GM23338 (cell line): ENCODE measurements around the gene WWOX. TPM values are rescaled to one million over a fixed set of nuclear protein-coding genes. Genes with fewer than 3 reads are reported as not detected.

Experiments
- polyA plus RNA-seq: library from polyadenylated mRNA; unstranded; fragments of >200 nt; fragmentation: Nextera tagmentation; extraction: Ambion mirVana; gene quantifications from 2 replicates; pipeline ENCODE4 v1.2.1, GENCODE V29; 2016
- total RNA-seq: library from RNA; depleted of rRNA; stranded (reverse); fragments of >200 nt; shearing (Covaris generic); gene quantifications from 2 replicates; pipeline ENCODE4 v1.2.3, GENCODE V29; 2014
- TF ChIP-seq, protein P1 (sequence below): IDR thresholded peaks from one replicate; pipeline ENCODE4 v1.6.1; 2018; ENCODE audit warnings: antibody characterized with exemption; ENCODE audit not compliant: unreplicated experiment
- TF ChIP-seq, protein P2 (sequence below), 2 experiments: fragments of 200-600 bp in 1 of 2; sonication (generic) in 1 of 2; conservative IDR thresholded peaks; 2 replicates each; pipeline versions ENCODE4 v1.5.1 to v1.6.1; 2016 to 2017; ENCODE audit warnings: antibody characterized with exemption in 2 of 2, low read depth in 2 of 2, mild to moderate bottlenecking in 2 of 2, moderate library complexity in 1 of 2
- TF ChIP-seq, protein P3 (sequence below): fragments of 250-450 bp; sonication (Bioruptor Pico); IDR thresholded peaks from 2 replicates; pipeline ENCODE4 v1.5.0; 2020; ENCODE audit warnings: mild to moderate bottlenecking, moderate library complexity

The WWOX gene
- total and polyA plus RNA-seq, 2 experiments from 2014 or later: 10.0 to 19.3 TPM

DNA sequence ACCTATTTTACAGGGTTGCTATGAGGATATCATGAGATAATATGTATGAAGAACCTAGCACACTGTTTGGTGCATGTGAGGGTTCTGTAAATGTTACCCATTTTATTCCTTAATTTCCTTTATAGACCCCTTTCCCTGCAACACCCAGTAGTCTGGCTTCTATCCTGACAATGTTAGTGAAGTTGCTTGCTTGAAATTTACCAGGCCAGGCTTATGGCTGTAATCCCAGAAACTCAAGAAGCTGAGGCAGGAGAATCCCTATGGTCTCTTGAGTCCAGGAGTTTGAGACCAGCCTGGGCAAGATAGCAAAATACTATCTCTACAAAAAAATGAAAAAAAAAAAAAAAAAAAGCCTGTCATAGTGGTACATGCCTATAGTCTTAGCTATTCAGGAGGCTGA, 779.1 kb downstream of the WWOX start (continued):
- TF ChIP-seq, protein P1, sequence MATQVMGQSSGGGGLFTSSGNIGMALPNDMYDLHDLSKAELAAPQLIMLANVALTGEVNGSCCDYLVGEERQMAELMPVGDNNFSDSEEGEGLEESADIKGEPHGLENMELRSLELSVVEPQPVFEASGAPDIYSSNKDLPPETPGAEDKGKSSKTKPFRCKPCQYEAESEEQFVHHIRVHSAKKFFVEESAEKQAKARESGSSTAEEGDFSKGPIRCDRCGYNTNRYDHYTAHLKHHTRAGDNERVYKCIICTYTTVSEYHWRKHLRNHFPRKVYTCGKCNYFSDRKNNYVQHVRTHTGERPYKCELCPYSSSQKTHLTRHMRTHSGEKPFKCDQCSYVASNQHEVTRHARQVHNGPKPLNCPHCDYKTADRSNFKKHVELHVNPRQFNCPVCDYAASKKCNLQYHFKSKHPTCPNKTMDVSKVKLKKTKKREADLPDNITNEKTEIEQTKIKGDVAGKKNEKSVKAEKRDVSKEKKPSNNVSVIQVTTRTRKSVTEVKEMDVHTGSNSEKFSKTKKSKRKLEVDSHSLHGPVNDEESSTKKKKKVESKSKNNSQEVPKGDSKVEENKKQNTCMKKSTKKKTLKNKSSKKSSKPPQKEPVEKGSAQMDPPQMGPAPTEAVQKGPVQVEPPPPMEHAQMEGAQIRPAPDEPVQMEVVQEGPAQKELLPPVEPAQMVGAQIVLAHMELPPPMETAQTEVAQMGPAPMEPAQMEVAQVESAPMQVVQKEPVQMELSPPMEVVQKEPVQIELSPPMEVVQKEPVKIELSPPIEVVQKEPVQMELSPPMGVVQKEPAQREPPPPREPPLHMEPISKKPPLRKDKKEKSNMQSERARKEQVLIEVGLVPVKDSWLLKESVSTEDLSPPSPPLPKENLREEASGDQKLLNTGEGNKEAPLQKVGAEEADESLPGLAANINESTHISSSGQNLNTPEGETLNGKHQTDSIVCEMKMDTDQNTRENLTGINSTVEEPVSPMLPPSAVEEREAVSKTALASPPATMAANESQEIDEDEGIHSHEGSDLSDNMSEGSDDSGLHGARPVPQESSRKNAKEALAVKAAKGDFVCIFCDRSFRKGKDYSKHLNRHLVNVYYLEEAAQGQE: no peak
- TF ChIP-seq, protein P2, sequence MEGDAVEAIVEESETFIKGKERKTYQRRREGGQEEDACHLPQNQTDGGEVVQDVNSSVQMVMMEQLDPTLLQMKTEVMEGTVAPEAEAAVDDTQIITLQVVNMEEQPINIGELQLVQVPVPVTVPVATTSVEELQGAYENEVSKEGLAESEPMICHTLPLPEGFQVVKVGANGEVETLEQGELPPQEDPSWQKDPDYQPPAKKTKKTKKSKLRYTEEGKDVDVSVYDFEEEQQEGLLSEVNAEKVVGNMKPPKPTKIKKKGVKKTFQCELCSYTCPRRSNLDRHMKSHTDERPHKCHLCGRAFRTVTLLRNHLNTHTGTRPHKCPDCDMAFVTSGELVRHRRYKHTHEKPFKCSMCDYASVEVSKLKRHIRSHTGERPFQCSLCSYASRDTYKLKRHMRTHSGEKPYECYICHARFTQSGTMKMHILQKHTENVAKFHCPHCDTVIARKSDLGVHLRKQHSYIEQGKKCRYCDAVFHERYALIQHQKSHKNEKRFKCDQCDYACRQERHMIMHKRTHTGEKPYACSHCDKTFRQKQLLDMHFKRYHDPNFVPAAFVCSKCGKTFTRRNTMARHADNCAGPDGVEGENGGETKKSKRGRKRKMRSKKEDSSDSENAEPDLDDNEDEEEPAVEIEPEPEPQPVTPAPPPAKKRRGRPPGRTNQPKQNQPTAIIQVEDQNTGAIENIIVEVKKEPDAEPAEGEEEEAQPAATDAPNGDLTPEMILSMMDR (conservative IDR thresholded peaks at IDR 0.05; ENCODE audit: low read depth in 2 of 2): no peak
- TF ChIP-seq, protein P3, sequence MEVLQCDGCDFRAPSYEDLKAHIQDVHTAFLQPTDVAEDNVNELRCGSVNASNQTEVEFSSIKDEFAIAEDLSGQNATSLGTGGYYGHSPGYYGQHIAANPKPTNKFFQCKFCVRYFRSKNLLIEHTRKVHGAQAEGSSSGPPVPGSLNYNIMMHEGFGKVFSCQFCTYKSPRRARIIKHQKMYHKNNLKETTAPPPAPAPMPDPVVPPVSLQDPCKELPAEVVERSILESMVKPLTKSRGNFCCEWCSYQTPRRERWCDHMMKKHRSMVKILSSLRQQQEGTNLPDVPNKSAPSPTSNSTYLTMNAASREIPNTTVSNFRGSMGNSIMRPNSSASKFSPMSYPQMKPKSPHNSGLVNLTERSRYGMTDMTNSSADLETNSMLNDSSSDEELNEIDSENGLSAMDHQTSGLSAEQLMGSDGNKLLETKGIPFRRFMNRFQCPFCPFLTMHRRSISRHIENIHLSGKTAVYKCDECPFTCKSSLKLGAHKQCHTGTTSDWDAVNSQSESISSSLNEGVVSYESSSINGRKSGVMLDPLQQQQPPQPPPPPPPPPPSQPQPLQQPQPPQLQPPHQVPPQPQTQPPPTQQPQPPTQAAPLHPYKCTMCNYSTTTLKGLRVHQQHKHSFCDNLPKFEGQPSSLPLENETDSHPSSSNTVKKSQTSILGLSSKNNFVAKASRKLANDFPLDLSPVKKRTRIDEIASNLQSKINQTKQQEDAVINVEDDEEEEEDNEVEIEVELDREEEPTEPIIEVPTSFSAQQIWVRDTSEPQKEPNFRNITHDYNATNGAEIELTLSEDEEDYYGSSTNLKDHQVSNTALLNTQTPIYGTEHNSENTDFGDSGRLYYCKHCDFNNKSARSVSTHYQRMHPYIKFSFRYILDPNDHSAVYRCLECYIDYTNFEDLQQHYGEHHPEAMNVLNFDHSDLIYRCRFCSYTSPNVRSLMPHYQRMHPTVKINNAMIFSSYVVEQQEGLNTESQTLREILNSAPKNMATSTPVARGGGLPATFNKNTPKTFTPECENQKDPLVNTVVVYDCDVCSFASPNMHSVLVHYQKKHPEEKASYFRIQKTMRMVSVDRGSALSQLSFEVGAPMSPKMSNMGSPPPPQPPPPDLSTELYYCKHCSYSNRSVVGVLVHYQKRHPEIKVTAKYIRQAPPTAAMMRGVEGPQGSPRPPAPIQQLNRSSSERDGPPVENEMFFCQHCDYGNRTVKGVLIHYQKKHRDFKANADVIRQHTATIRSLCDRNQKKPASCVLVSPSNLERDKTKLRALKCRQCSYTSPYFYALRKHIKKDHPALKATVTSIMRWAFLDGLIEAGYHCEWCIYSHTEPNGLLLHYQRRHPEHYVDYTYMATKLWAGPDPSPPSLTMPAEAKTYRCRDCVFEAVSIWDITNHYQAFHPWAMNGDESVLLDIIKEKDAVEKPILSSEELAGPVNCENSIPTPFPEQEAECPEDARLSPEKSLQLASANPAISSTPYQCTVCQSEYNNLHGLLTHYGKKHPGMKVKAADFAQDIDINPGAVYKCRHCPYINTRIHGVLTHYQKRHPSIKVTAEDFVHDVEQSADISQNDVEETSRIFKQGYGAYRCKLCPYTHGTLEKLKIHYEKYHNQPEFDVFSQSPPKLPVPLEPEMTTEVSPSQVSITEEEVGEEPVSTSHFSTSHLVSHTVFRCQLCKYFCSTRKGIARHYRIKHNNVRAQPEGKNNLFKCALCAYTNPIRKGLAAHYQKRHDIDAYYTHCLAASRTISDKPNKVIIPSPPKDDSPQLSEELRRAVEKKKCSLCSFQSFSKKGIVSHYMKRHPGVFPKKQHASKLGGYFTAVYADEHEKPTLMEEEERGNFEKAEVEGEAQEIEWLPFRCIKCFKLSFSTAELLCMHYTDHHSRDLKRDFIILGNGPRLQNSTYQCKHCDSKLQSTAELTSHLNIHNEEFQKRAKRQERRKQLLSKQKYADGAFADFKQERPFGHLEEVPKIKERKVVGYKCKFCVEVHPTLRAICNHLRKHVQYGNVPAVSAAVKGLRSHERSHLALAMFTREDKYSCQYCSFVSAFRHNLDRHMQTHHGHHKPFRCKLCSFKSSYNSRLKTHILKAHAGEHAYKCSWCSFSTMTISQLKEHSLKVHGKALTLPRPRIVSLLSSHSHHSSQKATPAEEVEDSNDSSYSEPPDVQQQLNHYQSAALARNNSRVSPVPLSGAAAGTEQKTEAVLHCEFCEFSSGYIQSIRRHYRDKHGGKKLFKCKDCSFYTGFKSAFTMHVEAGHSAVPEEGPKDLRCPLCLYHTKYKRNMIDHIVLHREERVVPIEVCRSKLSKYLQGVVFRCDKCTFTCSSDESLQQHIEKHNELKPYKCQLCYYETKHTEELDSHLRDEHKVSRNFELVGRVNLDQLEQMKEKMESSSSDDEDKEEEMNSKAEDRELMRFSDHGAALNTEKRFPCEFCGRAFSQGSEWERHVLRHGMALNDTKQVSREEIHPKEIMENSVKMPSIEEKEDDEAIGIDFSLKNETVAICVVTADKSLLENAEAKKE: no peak
